ENCODE measurements around the gene PAGE5.

- no peak for TF ChIP-seq HDGF (IDR thresholded peaks at IDR 0.05; ENCODE audit: borderline replicate concordance)
- no peak for TF ChIP-seq TARDBP (IDR thresholded peaks at IDR 0.05)
- TF ChIP-seq SP1 (IDR thresholded peaks at IDR 0.05): no peak
- no peak for TF ChIP-seq ZNF384 (IDR thresholded peaks at IDR 0.05)
- no peak for TF ChIP-seq CTBP1 (IDR thresholded peaks at IDR 0.05; ENCODE audit: borderline replicate concordance)
- no peak for TF ChIP-seq BHLHE40 (IDR thresholded peaks at IDR 0.05; ENCODE audit: borderline replicate concordance)
- TF ChIP-seq FOXM1 (IDR thresholded peaks at IDR 0.05; ENCODE audit: borderline replicate concordance): no peak
- no peak for TF ChIP-seq L3MBTL2 (conservative IDR thresholded peaks at IDR 0.05)
- no peak for TF ChIP-seq NFRKB (IDR thresholded peaks at IDR 0.05)
- no peak for TF ChIP-seq FOXA1 (IDR thresholded peaks at IDR 0.05)
Measured at GRCh38 chrX:55187281-55187680, 32.9 kb upstream of the PAGE5 start.
